Right renal pelvis (tissue), 4 donors: Measurements from ENCODE around the gene SLFN14. TPM values are rescaled to one million over a fixed set of nuclear protein-coding genes. Genes with fewer than 3 reads are reported as not detected.
"Not testable (repeated sequence)": the region's sequence is repeated elsewhere in the genome, so short reads cannot be mapped to it uniquely, and the experiment has no call there.

Source experiments
- DNase-seq, 4 donors: peaks; one replicate each; pipeline ENCODE4 v3.0.0-alpha.2; 2013; ENCODE audit warnings: low read depth in 4 of 4, low spot score in 3 of 4, missing footprints in 1 of 4
- polyA plus RNA-seq, 4 donors: library from polyadenylated mRNA; unstranded; fragments of 120-200 nt; gene quantifications; one replicate each; pipeline ENCODE4 v1.2.1, GENCODE V29; 2013; ENCODE audit not compliant: insufficient read length in 4 of 4

SLFN14 gene
- polyA plus RNA-seq, 4 donors: 0.15 to 0.32 (median 0.21) TPM

GRCh38 chr17:35529326-35529725 lies 31.3 kb downstream of the SLFN14 start:
- not testable (repeated sequence) for DNase-seq

- DNase-seq: no peak
These were observed 37.3 kb downstream of the SLFN14 start for GRCh38 chr17:35523296-35523695.

GRCh38 chr17:35521654-35522256 lies 38.9 kb downstream of the SLFN14 start:
- not testable (repeated sequence) for DNase-seq

GRCh38 chr17:35521150-35521549 lies 39.5 kb downstream of the SLFN14 start:
- no peak for DNase-seq

GRCh38 chr17:35519906-35520442 lies 40.6 kb downstream of the SLFN14 start:
- no peak for DNase-seq

GRCh38 chr17:35519439-35519838 lies 41.2 kb downstream of the SLFN14 start:
- DNase-seq: no peak

- not testable (repeated sequence) for DNase-seq
These were observed 42.2 kb downstream of the SLFN14 start for GRCh38 chr17:35518431-35518830.

GRCh38 chr17:35515027-35515426 lies 45.6 kb downstream of the SLFN14 start:
- DNase-seq: no peak

- no peak for DNase-seq
These were observed 46.1 kb downstream of the SLFN14 start for GRCh38 chr17:35514564-35514963.

Other genes starting within 250 kb of the SLFN14 start
- 10 to 100 TPM; 10.7 to 15.0 (median 13.0) TPM for gene SLFN11, start 187.2 kb downstream of the SLFN14 start, polyA plus RNA-seq
- gene SLFN12, start 128.3 kb downstream of the SLFN14 start, polyA plus RNA-seq: 10 to 100 TPM; 14.2 to 22.8 (median 19.0) TPM
- gene SLFN13, start 112.1 kb downstream of the SLFN14 start, polyA plus RNA-seq: 10 to 100 TPM; 21.6 to 27.5 (median 23.2) TPM
- gene SLFN12L, start 23.1 kb downstream of the SLFN14 start, polyA plus RNA-seq: under 1 TPM; 0.10 to 0.21 (median 0.13) TPM
- 10 to 100 TPM; 11.8 to 14.9 (median 13.4) TPM for gene PEX12, start 17.8 kb upstream of the SLFN14 start, polyA plus RNA-seq
- 100 to 1,000 TPM; 119 to 139 (median 134) TPM for gene AP2B1, start 26.5 kb upstream of the SLFN14 start, polyA plus RNA-seq
- gene RASL10B, start 170.8 kb upstream of the SLFN14 start, polyA plus RNA-seq: 10 to 100 TPM; 12.2 to 14.0 (median 12.5) TPM
- under 1 TPM in 2 of 4 donors, not detected in 2; 0.05 to 0.07 TPM for gene GAS2L2, start 192.4 kb upstream of the SLFN14 start, polyA plus RNA-seq
- gene C17orf50, start 200.1 kb upstream of the SLFN14 start, polyA plus RNA-seq: under 1 TPM in 3 of 4 donors, not detected in 1; 0.08 to 0.22 (median 0.20) TPM
- gene MMP28, start 234.8 kb upstream of the SLFN14 start, polyA plus RNA-seq: 1 to 10 TPM; 1.3 to 2.2 (median 1.5) TPM
- gene TAF15, start 248.7 kb upstream of the SLFN14 start, polyA plus RNA-seq: 100 to 1,000 TPM; 194 to 227 (median 224) TPM